GDM1 (cell line): Measurements from ENCODE around the gene CTPS1.
A peak's percentile ranks its signal among the peaks of the same experiment; 100 is the strongest.

ENCODE experiments used
- DNase-seq: peaks from one replicate; lab custom pipeline; 2025; lab: John Stamatoyannopoulos, UW

Gene CTPS1

GRCh38 chr1:40998668-40999067, 19.2 kb downstream of the CTPS1 start:
- no peak for DNase-seq

GRCh38 chr1:41003127-41003639, 23.7 kb downstream of the CTPS1 start:
- DNase-seq: no peak

GRCh38 chr1:41003640-41004220, 24.2 kb downstream of the CTPS1 start:
- peak; percentile 79 for DNase-seq

GRCh38 chr1:41005876-41006275, 26.4 kb downstream of the CTPS1 start:
- no peak for DNase-seq

GRCh38 chr1:41006942-41007865, 27.7 kb downstream of the CTPS1 start:
- DNase-seq: no peak

GRCh38 chr1:41009466-41009865, 30.0 kb downstream of the CTPS1 start:
- no peak for DNase-seq

- no peak for DNase-seq
These were observed 30.8 kb downstream of the CTPS1 start for GRCh38 chr1:41010345-41010744.

GRCh38 chr1:41013024-41013423, 33.5 kb downstream of the CTPS1 start:
- no peak for DNase-seq

GRCh38 chr1:41013796-41014195, 34.3 kb downstream of the CTPS1 start:
- no peak for DNase-seq

- no peak for DNase-seq
These were observed 35.4 kb downstream of the CTPS1 start for GRCh38 chr1:41014871-41015270.

- no peak for DNase-seq
These were observed 35.9 kb downstream of the CTPS1 start for GRCh38 chr1:41015281-41015896.

- DNase-seq: no peak
These were observed 36.5 kb downstream of the CTPS1 start for GRCh38 chr1:41015897-41016470.

- DNase-seq: no peak
These were observed 37.9 kb downstream of the CTPS1 start for GRCh38 chr1:41017141-41018017.

GRCh38 chr1:41018018-41018410, 38.5 kb downstream of the CTPS1 start:
- no peak for DNase-seq

- DNase-seq: no peak
These were observed 39.9 kb downstream of the CTPS1 start for GRCh38 chr1:41019353-41019745.

- no peak for DNase-seq
These were observed 40.6 kb downstream of the CTPS1 start for GRCh38 chr1:41020109-41020576.

GRCh38 chr1:41020654-41021053, 41.2 kb downstream of the CTPS1 start:
- no peak for DNase-seq

- no peak for DNase-seq
These were observed 42.2 kb downstream of the CTPS1 start, which contains the start of gene SLFNL1 for GRCh38 chr1:41021526-41022308. TSS of gene SLFNL1 (minus strand) at chr1:41021725. CDS start at chr1:41020660, 1,065 bp downstream.

GRCh38 chr1:41022424-41022823, 42.9 kb downstream of the CTPS1 start:
- DNase-seq: no peak

GRCh38 chr1:41023279-41023990, 43.9 kb downstream of the CTPS1 start:
- DNase-seq: no peak
